ENCODE results near the gene CD164. TPM values are rescaled to one million over a fixed set of nuclear protein-coding genes. Genes with fewer than 3 reads are reported as not detected.
A peak's percentile ranks its signal among the peaks of the same experiment; 100 is the strongest.
"Not testable (repeated sequence)": the region's sequence is repeated elsewhere in the genome, so short reads cannot be mapped to it uniquely, and the experiment has no call there.

CD164 gene
- total RNA-seq, 1 experiment from 2014 or later, result 110 TPM

DNA sequence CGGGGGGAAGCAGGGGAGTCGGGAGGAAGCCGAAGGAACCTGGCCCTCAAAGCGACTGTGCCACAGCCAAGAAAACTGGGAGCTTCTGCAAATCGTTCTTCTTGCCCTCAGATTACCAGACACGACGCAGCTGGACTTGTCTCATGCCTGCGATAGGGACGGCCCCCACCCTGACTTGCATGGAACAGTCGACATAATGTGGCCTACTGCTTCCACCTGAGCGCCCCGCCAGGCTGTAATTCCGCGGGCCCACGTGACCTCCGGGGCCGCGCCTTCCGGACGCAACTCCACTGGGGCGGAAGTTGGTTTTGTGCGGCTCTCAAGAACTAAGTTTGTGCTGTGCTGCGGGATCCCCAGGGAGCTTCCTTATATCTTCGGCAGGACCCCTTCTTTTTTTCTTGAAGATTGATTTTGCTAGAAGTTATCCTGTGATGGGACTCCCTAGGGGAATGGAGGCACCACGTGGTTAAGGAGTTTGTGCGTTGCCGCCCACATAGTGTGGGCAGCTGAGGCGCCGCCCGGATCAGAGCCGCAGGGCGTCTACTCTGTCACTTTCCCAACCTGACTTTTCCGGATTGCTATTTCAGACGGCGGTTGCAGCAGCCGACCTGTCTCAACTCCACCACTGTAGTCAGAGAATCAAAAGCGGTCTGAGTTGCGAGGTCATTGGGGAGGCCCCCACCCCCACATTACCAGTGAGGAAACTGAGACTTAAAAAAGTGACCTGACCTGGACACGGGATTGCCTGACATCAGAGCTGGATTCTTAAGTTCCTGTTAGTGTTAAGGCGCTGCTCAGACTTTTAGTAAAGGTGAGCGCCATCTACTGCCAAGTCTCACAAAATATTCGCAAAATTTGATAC is 540 bp upstream of the CD164 start:
- peak; percentile 93 for DNase-seq
- peak overlapping the region; percentile 91 for H3K4me3 ChIP-seq
- no peaks in the 10 kb centered on the region for H3K9me3 ChIP-seq
- H3K27me3 ChIP-seq, result no peaks in the 10 kb centered on the region
- H3K36me3 ChIP-seq, result peaks cover 19% of the 10 kb centered on the region

DNA sequence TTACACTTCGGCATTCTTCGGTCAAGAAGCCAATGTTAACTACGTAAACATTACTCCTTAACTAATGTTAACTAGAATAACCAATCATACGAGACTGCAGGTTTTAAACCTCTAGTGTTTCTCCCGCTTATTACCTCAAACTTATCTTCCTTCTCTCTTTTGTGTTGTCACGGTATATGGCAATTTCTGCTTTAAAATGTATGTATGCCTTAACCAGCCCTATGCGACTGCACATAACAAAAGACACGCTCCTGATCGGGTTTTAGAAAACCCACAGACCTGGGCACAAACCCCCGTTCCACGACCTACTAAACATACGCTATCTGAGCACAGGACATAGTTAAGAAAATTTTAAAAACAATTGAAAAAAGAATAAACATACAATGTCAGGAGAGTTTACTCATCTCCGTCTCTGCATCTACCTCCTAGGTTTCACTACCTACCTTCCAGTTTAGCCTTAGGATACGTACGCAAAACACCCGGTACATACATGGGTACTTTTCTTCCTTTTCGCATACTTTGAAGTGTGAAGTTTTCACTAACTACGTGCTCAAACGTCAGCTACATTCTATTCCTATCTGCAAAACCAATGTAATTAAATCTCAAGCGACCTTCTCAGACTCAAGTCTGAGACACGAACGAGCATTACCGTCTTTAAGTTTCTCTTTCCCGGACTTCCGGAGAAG is 1.1 kb downstream of the CD164 start:
- Histone ChIP-seq H3K4me3 (peak overlapping the region; percentile 91), H3K36me3 (peaks cover 35% of the 10 kb centered on the region), H3K9me3 (no peaks in the 10 kb centered on the region), H3K27me3 (no peaks in the 10 kb centered on the region)
- no peak for DNase-seq

DNA sequence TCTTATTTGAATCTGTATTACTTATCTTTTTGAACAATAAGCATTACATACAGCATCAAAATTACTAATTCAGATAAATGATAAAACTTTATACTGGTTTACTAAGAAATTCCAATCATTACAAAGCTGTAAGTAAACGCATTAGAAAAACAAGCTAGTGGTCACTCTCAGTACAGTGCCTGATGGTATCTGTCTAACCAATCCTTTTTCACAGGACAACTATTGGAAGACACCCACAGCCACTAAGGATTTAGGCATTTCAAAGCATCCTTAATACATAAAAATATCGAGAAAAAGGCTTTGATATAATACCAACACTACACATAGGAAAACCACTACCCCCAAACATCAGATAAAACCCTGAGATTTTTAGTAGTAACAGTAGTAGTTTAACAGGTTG is 2.6 kb downstream of the CD164 start:
- Histone ChIP-seq H3K36me3 (peaks cover 50% of the 10 kb centered on the region), H3K9me3 (no peaks in the 10 kb centered on the region), H3K4me3 (peak overlapping the region; percentile 91), H3K27me3 (no peaks in the 10 kb centered on the region)
- no peak for DNase-seq

DNA sequence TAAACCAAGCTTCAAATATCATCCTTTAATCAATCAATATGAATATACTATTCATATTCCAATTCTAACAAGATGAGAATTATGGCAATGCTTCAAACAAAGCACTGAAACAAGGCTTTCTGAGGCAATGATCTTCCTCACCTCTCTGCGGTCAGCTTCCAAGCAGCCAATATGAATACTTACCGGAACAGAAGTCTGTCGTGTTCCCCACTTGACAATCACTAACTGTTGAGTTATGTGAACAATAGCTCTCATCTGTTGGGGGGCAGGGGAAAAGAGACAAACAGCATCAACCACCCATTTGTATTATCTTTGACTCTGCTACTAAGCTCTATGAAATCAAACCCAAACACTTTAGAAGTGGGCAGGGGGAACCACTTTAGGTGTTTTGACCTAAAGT is 4.5 kb downstream of the CD164 start:
- DNase-seq, result no peak
- Histone ChIP-seq H3K4me3 (no peak overlapping the region), H3K9me3 (no peaks in the 10 kb centered on the region), H3K36me3 (peaks cover 69% of the 10 kb centered on the region), H3K27me3 (no peaks in the 10 kb centered on the region)

DNA sequence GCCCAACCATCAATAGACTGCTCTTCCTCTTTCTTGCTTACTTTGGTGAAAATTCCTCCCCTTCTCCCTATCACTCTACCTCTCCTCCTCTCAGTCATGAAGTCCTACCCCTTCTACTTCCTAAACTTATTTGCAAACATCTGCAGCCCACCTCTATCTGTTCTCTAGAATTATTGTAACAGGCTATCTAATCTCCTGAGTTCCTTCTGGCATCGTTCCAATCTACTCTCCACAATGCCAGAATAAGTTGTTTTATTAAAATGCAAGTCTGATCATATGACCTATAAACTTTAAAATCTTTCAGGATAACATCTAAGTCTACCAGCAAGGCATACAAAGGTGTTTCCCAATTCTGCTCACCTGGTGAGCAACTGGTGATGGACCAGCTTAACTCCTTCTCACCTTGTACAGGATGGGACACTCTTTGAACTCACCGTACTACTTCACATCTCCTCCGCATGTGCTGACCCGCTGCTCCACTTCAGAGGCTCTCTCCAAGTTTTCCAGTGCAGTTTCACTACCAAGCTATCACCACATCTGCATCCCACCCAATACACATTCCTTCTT is 7.9 kb downstream of the CD164 start:
- no peaks in the 10 kb centered on the region for H3K9me3 ChIP-seq
- DNase-seq, result no peak
- H3K27me3 ChIP-seq, result no peaks in the 10 kb centered on the region
- peaks cover 86% of the 10 kb centered on the region for H3K36me3 ChIP-seq
- H3K4me3 ChIP-seq, result no peak overlapping the region

DNA sequence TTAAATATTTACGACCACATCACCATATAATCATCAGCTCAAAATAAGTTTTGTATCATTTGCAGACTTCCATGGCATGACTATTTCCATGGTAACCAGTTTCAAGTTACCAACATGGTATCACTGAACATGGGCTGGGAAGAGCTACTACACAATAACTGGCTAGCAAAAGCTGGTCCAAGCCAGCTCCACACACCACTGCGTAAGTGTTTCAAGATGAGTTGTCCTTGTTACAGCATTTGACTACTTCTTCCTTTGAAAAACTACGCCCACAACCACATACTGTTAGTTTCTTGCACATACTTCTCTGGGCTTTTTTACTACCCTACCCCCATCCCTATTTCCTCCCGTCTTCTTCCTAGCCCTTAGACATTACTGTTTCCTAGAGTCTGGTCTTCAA is 8.5 kb downstream of the CD164 start:
- no peaks in the 10 kb centered on the region for H3K27me3 ChIP-seq
- no peaks in the 10 kb centered on the region for H3K9me3 ChIP-seq
- no peak overlapping the region for H3K4me3 ChIP-seq
- DNase-seq, result no peak
- H3K36me3 ChIP-seq, result peaks cover 85% of the 10 kb centered on the region

- no peak overlapping the region for H3K4me3 ChIP-seq
- DNase-seq, result no peak
- peaks cover 87% of the 10 kb centered on the region for H3K36me3 ChIP-seq
- H3K9me3 ChIP-seq, result no peaks in the 10 kb centered on the region
- no peaks in the 10 kb centered on the region for H3K27me3 ChIP-seq
Observed at GRCh38 chr6:109373331-109373730, 8.9 kb downstream of the CD164 start.

DNA sequence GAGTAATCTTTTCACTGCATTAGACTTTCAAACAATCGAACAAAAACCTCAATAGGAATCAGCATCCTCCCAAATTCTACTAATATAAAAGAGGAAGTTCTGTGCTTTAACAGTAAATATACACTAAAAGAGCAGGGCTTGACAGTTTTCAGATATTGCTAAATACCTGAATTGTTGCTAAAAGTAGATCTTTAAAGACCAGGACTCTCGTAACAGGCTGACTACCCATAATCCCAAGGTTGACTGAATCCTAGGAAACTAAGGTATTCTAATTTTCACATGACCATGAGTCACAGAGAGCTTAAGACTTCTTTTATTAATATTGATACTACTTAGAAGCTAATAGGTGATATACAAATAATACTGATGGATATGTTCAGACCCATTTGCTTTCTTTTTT is 10.1 kb downstream of the CD164 start:
- H3K4me3 ChIP-seq, result no peak overlapping the region
- peaks cover 85% of the 10 kb centered on the region for H3K36me3 ChIP-seq
- no peaks in the 10 kb centered on the region for H3K27me3 ChIP-seq
- no peaks in the 10 kb centered on the region for H3K9me3 ChIP-seq
- no peak for DNase-seq

DNA sequence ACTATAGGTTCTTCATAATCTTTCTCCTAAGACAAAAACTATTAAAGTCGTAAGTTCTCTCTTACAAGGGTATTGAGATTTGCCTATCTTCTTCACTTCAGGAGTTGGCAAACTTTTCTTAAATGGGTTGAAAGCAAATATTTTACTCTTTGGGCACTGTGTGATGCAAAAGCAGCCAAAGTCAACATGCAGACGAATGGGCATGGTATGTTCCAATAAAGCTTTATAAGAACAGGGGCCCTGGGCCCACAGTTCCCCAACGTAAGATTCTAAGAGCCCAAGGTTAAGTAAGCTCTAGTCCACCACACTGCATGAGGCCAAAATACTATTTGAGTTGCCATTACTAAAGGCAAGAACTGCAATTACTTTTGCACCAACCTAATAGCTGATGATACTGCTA is 11.5 kb downstream of the CD164 start:
- peaks cover 84% of the 10 kb centered on the region for H3K36me3 ChIP-seq
- no peak for DNase-seq
- no peaks in the 10 kb centered on the region for H3K9me3 ChIP-seq
- H3K4me3 ChIP-seq, result no peak overlapping the region
- no peaks in the 10 kb centered on the region for H3K27me3 ChIP-seq

GRCh38 chr6:109370336-109370735 is 11.9 kb downstream of the CD164 start:
- no peak for DNase-seq
- Histone ChIP-seq H3K9me3 (no peaks in the 10 kb centered on the region), H3K4me3 (no peak overlapping the region), H3K27me3 (no peaks in the 10 kb centered on the region), H3K36me3 (peaks cover 84% of the 10 kb centered on the region)

DNA sequence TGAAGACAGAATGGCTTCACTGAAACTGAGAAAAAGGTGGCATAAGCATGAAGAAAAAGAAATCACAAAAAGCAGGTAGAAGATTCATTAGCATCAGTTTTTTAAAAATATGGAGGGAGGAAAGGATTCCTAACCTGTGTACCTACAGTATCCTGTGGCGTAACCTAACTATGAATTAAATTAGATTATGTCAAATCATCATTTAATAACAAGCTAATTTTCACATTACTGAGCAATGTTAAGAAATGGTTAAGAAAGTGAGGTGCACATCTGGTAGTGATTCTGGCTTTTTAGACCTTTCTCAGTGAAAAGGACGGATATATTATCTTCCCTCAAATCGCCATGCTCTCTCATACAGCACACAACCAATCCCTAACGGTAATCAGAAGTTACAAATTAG is 12.5 kb downstream of the CD164 start:
- Histone ChIP-seq H3K27me3 (no peaks in the 10 kb centered on the region), H3K36me3 (peaks cover 84% of the 10 kb centered on the region), H3K4me3 (no peak overlapping the region), H3K9me3 (no peaks in the 10 kb centered on the region)
- DNase-seq, result no peak

DNA sequence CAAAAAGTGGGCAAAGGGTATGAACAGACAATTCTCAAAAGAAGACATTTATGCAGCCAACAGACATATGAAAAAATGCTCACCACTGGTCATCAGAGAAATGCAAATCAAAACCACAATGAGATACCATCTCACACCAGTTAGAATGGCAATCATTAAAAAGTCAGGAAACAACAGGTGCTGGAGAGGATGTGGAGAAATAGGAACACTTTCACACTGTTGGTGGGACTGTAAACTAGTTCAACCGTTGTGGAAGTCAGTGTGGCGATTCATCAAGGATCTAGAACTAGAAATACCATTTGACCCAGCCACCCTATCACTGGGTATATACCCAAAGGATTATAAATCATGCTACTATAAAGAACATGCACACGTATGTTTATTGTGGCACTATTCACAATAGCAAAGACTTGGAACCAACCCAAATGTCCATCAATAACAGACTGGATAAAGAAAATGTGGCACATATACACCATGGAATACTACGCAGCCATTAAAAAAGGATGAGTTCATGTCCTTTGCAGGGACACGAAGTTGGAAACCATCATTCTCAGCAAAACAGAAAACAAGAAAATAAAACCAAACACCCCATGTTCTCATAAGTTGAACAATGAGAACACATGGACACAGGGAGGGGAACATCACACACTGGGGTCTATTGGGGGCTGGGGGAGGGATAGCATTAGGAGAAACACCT is 17.7 kb downstream of the CD164 start:
- peaks cover 89% of the 10 kb centered on the region for H3K36me3 ChIP-seq
- not testable (repeated sequence) for H3K4me3 ChIP-seq, DNase-seq, H3K27me3 ChIP-seq, H3K9me3 ChIP-seq

GRCh38 chr6:109363753-109364152 is 18.5 kb downstream of the CD164 start:
- Histone ChIP-seq H3K36me3 (peaks cover 88% of the 10 kb centered on the region), H3K27me3 (no peaks in the 10 kb centered on the region), H3K4me3 (no peak overlapping the region), H3K9me3 (no peaks in the 10 kb centered on the region)
- no peak for DNase-seq

DNA sequence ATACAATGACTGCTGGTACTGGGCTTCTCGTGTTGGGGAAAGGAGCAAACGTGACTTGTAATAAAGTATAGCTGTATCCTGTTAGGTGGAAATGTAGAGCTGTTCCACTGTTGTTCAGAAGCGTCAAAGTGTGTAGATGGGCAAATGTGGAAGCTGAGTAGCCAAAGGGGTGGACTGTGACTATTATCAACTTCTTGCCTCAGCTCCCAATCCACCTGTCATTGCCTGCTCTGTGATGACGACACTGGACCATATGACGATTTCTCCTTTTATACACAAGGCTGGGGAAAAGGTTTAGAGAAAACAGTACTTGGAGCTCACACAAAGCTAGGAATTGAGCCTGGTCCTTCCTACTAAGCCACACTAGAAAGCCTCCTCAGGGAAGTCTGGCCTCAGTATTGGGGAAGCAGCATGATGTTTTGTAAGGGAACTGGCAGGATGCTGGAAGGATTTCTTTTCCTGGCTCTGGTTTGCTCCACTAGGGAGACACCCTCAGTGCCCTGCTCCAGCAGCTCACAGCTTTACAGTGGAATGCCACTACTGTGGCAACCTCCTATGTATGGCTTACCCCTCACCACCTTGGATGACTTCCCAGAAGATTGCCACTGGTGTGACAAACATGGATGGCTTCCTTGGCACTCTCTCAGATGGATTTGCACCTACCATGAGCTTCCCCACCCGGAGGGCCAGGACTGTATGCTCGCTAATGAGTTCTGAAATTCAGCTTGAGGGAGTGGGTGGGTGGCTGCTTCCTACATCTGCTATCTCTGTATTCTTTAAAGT is 20.0 kb downstream of the CD164 start:
- Histone ChIP-seq H3K9me3 (peaks cover 2% of the 10 kb centered on the region; the same call in 1 of the 2 replicates), H3K36me3 (peaks cover 87% of the 10 kb centered on the region), H3K4me3 (no peak overlapping the region), H3K27me3 (no peaks in the 10 kb centered on the region)
- DNase-seq, result no peak

- Histone ChIP-seq H3K27me3 (no peaks in the 10 kb centered on the region), H3K36me3 (peaks cover 88% of the 10 kb centered on the region), H3K4me3 (no peak overlapping the region), H3K9me3 (peaks cover 10% of the 10 kb centered on the region)
- DNase-seq, result no peak
Observed at GRCh38 chr6:109360791-109361190, 21.5 kb downstream of the CD164 start.

- no peak for DNase-seq
- Histone ChIP-seq H3K4me3 (no peak overlapping the region), H3K9me3 (peaks cover 10% of the 10 kb centered on the region), H3K27me3 (no peaks in the 10 kb centered on the region), H3K36me3 (peaks cover 85% of the 10 kb centered on the region)
Observed at GRCh38 chr6:109360281-109360680, 22.0 kb downstream of the CD164 start.
